Activated CD4-positive, alpha-beta T cell treated with anti-CD3 and anti-CD28 coated beads, Interleukin-2, amount 10 ng/mL, durations not matched to agents 7 days and 5 days (primary cell): ENCODE measurements around the gene GABPA. TPM values are rescaled to one million over a fixed set of nuclear protein-coding genes. Genes with fewer than 3 reads are reported as not detected.

Source experiments
- CTCF ChIA-PET: fragments of 350-600 bp; sonication (Branson Sonifier 250); formaldehyde crosslinking; loops from one replicate; lab custom pipeline; 2021; ENCODE audit warnings: antibody characterized with exemption; lab: Charles Lee
- POLR2A ChIA-PET: fragments of 350-600 bp; sonication (Branson Sonifier 250); formaldehyde crosslinking; loops from one replicate; lab custom pipeline; 2021; ENCODE audit warnings: antibody characterized with exemption; lab: Charles Lee
- DNase-seq: peaks from one replicate; pipeline ENCODE4 v3.0.0-alpha.2; 2020
- H3K27ac Mint-ChIP-seq: one replicate; pipeline ENCODE4 v1.8.0; 2021; ENCODE audit warnings: mild to moderate bottlenecking, moderate library complexity, mixed read lengths
- H3K27me3 Mint-ChIP-seq: one replicate; pipeline ENCODE4 v1.8.0; 2021; ENCODE audit warnings: mixed read lengths
- H3K36me3 Mint-ChIP-seq: one replicate; pipeline ENCODE4 v1.8.0; 2021; ENCODE audit warnings: low read depth, mixed read lengths
- H3K4me1 Mint-ChIP-seq: one replicate; pipeline ENCODE4 v1.8.0; 2021; ENCODE audit warnings: mixed read lengths
- H3K4me3 Mint-ChIP-seq: one replicate; pipeline ENCODE4 v1.8.0; 2021; ENCODE audit warnings: mild to moderate bottlenecking, moderate library complexity, mixed read lengths
- H3K9me3 Mint-ChIP-seq: one replicate; pipeline ENCODE4 v1.8.0; 2021; ENCODE audit warnings: mixed read lengths
- total RNA-seq, 2 experiments: library from RNA; stranded (reverse); gene quantifications; one replicate each; pipeline ENCODE4 v1.2.3, GENCODE V29; 2021

Gene GABPA
- total RNA-seq, 2 experiments from 2014 or later = 26.9 TPM

DNA sequence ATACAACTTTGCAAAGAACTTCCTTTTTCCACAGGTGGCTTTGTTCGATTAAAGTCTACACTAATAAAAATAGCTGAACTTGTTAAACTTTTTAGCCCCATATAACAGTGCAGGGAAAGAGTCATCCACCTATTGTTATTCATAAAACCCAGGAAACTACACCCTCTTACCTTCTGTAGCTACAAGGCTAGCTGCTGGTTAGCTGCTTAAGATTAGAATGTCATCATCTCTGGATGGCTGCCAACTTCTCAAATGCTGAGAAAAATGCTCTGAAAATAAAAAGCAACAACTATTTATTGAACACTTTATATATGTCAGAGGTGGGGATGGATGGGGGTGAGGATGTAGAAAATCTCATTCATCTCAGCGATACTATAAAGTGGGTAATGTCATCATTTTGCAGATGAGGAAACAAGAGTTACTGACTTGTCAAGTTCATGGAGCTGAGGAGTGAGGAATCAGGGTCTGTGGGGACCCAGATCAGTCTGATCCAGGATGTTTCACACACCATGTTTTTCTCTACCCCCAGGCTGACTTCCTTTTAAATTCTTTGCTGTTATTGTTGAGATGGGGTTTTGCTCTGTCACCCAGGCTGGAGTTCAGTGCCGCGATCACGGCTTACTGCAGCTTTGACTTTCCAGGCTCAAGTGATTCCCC, 17.2 kb upstream of the GABPA start:
- POLR2A ChIA-PET = no interaction called here
- no peaks in the 10 kb centered on the region for H3K4me1 Mint-ChIP-seq
- no peak overlapping the region for H3K4me3 Mint-ChIP-seq
- H3K27me3 Mint-ChIP-seq = no peaks in the 10 kb centered on the region
- peaks cover 20% of the 10 kb centered on the region for H3K36me3 Mint-ChIP-seq
- no peak overlapping the region for H3K27ac Mint-ChIP-seq
- no peak for DNase-seq
- CTCF ChIA-PET = interaction anchor here (0.6 to 1.5 kb wide), 4 partner anchors 10 to 746 kb away, joined by 3 to 4 read pairs (median 4); no protein-coding TSS in a partner anchor
- H3K9me3 Mint-ChIP-seq = no peaks in the 10 kb centered on the region

DNA sequence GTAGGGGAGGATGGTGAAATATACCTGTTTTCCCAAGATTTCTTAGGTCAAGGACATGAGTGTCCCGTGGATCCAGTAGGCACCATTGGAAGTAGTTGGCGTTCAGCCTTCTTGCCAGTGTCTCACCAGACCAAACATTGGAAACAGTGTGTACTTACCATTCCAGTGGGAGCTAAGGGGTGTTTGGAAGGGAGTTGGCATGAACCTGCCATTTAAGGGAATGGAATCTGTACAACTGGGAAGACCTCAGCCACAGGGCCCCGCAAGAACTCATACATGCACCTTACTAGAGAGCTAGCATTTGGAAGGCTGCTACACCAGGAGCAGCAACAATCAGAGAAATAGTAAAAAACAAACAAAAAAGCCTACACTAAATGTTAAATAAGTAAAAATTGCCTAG, 12.8 kb upstream of the GABPA start:
- ChIA-PET POLR2A (no interaction called here), CTCF (interaction anchor here (0.9 to 1.2 kb wide), 3 partner anchors 10 to 12 kb away, joined by 3 to 6 read pairs (median 3); partner anchors contain the start of genes ATP5PF and GABPA)
- no peaks in the 10 kb centered on the region for H3K4me1 Mint-ChIP-seq
- no peak for DNase-seq
- H3K27ac Mint-ChIP-seq = no peak overlapping the region
- no peaks in the 10 kb centered on the region for H3K27me3 Mint-ChIP-seq
- H3K4me3 Mint-ChIP-seq = no peak overlapping the region
- no peaks in the 10 kb centered on the region for H3K9me3 Mint-ChIP-seq
- peaks cover 41% of the 10 kb centered on the region for H3K36me3 Mint-ChIP-seq

DNA sequence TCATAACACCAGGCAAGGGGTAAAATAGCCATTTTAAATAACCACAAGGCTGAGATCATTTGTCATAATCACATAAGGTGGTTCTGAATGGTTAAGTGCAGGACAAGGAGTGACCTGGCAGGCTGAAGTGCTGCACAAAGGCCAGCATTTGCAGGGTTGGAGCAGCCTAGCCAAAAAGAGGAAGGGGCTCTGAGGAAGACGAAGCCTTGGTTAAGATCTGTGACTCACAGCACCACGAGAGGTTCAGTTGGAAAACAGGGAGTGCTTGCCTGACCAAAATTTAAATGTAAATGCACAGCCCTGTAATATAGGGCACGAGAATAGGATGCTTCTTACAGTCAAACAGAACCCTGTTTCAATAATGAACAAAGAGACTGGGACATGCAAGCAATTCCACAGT, 12.1 kb upstream of the GABPA start:
- CTCF ChIA-PET = interaction anchor here (1.2 kb wide), 1 partner anchor 11 kb away, joined by 3 read pairs; no protein-coding TSS in a partner anchor
- DNase-seq = no peak
- Mint-ChIP-seq H3K27ac (no peak overlapping the region), H3K36me3 (peaks cover 44% of the 10 kb centered on the region), H3K9me3 (no peaks in the 10 kb centered on the region), H3K4me3 (no peak overlapping the region), H3K27me3 (no peaks in the 10 kb centered on the region), H3K4me1 (no peaks in the 10 kb centered on the region)
- POLR2A ChIA-PET = no interaction called here

DNA sequence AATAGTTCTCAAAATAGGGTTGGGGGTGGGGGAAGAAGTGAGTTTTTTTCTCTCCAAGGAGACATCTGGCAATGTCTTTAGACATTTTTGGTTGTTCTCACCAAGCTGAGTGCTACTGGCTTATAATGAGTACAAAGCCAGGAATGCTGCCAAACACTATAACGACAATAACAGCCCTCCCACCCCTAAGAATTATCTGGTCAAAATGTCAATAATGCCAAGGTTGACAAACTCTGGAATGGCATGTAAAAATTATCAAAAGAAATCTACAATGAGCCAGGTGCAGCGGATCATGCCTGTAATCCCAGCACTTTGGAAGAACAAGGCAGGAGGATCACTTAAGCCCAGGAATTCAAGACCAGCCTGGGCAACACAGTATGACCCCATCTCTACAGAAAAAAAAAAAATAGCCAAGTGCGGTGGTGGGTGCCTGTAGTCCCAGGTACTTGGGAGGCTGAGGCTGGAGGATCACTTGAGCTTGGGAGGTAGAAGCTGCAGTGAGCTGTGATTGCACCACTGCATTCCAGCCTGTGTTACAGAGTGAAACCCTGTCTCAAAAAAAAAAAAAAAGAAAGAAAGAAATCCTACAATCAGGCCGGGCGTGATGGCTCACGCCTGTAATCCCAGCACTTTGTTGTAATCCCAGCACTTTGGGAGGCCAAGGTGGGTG, 2.5 kb upstream of the GABPA start:
- no peaks in the 10 kb centered on the region for H3K9me3 Mint-ChIP-seq
- H3K36me3 Mint-ChIP-seq = peaks cover 25% of the 10 kb centered on the region
- no peak overlapping the region for H3K4me3 Mint-ChIP-seq
- ChIA-PET CTCF (interaction anchor here (0.5 to 0.7 kb wide), 2 partner anchors 8 to 10 kb away, joined by 3 read pairs; no protein-coding TSS in a partner anchor), POLR2A (no interaction called here)
- no peak overlapping the region for H3K27ac Mint-ChIP-seq
- H3K4me1 Mint-ChIP-seq = peaks cover 42% of the 10 kb centered on the region
- no peaks in the 10 kb centered on the region for H3K27me3 Mint-ChIP-seq
- DNase-seq = no peak

DNA sequence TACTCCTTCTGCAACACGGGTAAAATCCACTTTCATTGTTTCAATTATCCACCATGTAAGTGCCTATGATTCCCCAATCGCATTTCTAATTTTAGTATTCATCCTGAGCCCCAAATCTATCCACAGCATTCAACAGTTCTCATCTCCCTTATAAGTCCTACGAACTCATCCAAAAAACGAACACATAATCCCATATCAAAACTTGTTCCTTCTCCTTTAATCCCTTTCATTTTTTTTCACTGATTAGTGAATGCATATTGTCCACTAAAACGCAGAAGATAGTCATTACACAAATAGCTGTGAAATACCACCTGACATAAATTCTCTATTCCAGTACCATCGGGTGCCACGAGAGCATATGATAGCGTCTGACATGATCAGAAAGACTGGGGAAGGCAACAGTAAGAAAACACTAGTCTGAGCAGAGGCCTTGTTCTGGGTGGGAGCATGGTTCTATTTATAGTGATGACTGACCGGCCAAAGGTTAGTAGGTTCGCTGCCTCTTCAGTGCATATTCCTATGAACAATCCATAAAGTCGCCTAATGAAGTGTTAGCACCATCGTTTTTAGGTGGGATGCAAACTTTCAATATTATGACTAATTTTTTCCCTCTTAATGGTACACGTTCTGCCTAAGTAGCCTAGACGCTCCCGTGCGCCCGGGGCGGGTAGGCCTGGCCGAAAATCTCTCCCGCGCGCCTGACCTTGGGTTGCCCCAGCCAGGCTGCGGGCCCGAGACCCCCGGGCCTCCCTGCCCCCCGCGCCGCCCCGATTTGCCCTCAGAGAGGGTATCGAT, 716 bp upstream of the GABPA start:
- H3K27ac Mint-ChIP-seq = peak overlapping the region; percentile 100
- peaks cover 51% of the 10 kb centered on the region for H3K4me1 Mint-ChIP-seq
- POLR2A ChIA-PET = interaction anchor here (0.7 kb wide), 1 partner anchor 26 kb away, joined by 3 read pairs; no protein-coding TSS in a partner anchor
- H3K36me3 Mint-ChIP-seq = peaks cover 11% of the 10 kb centered on the region
- peak overlapping the region; percentile 99 for H3K4me3 Mint-ChIP-seq
- no peaks in the 10 kb centered on the region for H3K9me3 Mint-ChIP-seq
- CTCF ChIA-PET = interaction anchor here (0.6 to 1.7 kb wide), 7 partner anchors 13 to 140 kb away, joined by 3 to 6 read pairs (median 3); no protein-coding TSS in a partner anchor
- DNase-seq = peak; percentile 27
- no peaks in the 10 kb centered on the region for H3K27me3 Mint-ChIP-seq

DNA sequence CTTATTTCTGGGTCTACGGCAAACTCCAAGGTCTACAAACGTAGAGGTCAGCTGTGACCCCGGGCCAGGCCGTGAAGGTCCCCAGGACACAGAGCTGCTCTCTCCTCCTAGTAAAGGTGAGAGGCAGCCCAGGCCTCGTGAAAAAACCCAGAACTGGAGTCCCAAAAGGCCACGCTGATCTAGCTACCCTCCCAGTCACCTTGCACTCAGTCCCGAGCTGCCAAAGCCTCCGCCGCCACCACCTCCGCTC, 193 bp upstream of the GABPA start:
- Mint-ChIP-seq H3K4me1 (peaks cover 51% of the 10 kb centered on the region), H3K27me3 (no peaks in the 10 kb centered on the region), H3K4me3 (peak overlapping the region; percentile 99), H3K27ac (peak overlapping the region; percentile 100), H3K9me3 (no peaks in the 10 kb centered on the region), H3K36me3 (peaks cover 10% of the 10 kb centered on the region)
- ChIA-PET POLR2A (interaction anchor here (0.7 kb wide), 1 partner anchor 25 kb away, joined by 3 read pairs; no protein-coding TSS in a partner anchor), CTCF (interaction anchor here (0.6 to 1.7 kb wide), 8 partner anchors 13 to 139 kb away, joined by 3 to 6 read pairs (median 3); no protein-coding TSS in a partner anchor)
- no peak for DNase-seq

DNA sequence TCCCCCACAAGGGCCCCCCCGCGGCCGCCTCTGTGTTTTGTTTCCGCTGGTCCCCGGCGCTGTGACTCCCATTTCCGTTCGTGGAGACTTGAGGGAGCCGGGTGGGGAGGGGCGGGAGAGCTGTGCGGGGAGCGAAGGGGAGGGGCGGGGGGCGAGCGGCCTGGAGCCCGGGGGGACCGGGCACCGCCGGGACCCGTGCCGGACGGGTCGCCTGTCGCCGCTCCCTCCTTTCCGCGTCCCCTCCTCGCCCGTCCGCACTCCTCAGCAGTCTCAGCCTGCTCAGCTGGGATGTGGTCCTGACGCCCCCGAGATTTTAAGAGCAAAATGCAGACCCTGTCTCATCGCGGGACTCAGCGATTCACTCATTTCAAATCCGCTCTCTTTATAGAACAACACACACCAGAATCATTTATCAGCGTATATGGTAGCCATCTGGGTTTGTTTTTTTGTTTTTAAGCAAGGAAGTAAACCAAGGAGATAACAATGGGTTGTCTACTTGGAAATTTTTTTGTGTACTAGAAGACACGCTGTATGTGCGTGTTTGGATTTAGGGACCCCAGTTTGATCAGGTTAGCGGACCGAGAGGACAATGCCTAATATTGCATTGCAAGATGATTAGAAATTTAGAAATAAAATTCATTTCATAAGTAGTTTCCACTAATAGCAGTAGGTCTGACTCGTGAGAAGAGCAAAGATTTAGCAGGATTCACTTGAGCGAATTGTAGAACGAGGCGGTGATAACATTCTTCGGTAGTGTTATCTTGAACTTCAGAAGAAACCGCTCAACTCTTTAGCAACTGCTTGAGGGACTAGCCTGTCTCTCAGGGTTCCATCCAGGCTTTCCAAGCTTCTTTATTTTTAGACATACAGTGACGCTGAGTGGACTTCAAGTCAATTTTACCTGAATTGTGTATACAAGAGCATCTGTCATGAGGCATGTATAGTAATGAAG, 1.1 kb downstream of the GABPA start:
- ChIA-PET POLR2A (no interaction called here), CTCF (interaction anchor here (0.9 to 1.5 kb wide), 4 partner anchors 13 to 128 kb away, joined by 3 to 5 read pairs (median 3); no protein-coding TSS in a partner anchor)
- peaks cover 6% of the 10 kb centered on the region for H3K36me3 Mint-ChIP-seq
- peak; percentile 76 for DNase-seq
- peak overlapping the region; percentile 100 for H3K27ac Mint-ChIP-seq
- H3K9me3 Mint-ChIP-seq = no peaks in the 10 kb centered on the region
- H3K4me3 Mint-ChIP-seq = peak overlapping the region; percentile 99
- H3K4me1 Mint-ChIP-seq = peaks cover 48% of the 10 kb centered on the region
- no peaks in the 10 kb centered on the region for H3K27me3 Mint-ChIP-seq

DNA sequence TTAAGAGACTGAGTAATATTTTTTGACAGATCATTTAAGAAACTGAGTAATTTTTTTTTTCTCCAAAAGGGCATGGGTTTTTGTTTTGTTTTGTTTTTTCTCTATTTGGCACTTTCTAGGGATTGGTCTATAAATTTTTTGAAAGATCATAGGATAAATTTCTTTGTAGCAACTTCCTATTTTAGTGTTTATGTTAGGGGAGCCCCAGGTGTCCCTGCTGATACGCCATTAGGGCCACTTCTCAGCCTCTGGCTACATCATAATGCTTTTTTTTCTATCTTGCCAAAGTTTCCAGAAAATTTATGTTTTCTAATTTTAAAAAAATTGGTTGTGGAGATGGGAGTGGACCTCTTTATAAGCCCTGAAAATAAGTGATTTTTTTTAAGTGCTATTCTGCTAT, 2.6 kb downstream of the GABPA start:
- ChIA-PET POLR2A (no interaction called here), CTCF (interaction anchor here (1.5 kb wide), 1 partner anchor 11 kb away, joined by 5 read pairs; no protein-coding TSS in a partner anchor)
- DNase-seq = no peak
- Mint-ChIP-seq H3K27me3 (no peaks in the 10 kb centered on the region), H3K27ac (no peak overlapping the region), H3K36me3 (peaks cover 6% of the 10 kb centered on the region), H3K4me3 (no peak overlapping the region), H3K4me1 (peaks cover 44% of the 10 kb centered on the region), H3K9me3 (no peaks in the 10 kb centered on the region)

DNA sequence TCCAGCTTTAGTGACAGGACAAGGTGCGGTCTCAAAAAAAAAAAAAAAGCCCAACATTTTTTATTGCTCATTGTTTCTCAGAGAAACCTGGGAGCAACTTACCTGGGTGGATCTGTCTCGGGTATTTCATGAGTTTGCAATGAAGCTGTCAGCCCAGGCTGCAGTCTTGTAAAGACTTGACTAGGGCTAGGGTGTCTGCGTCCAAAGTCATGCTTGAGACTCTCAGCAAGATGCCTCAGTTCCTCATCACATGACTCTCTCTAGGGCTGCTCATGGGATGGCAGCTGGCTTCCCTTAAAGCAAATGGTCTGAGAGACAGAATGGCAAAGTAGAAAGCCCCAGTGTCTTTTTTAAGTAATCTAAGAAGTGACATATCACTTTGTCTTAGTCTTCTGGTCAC, 8.1 kb downstream of the GABPA start:
- POLR2A ChIA-PET = no interaction called here

DNA sequence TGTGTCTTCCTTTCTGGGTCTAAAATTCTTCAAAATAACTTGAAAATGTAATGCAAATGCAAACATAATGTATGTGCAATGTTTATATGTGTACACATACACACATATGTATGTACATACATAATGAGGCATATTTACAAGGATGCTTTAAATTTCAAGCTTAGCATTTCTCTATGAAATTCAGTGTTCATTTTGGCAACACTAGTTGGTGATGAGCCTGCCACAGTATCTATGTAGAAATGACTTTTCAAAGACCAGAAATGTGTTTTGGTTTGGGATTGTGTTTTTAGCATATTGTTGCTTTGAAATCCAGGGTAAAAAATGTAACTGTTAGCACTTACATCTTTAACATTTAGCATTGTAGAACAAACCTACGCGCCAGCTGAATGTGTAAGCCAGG, 10.1 kb downstream of the GABPA start:
- peaks cover 9% of the 10 kb centered on the region for H3K4me1 Mint-ChIP-seq
- no peak overlapping the region for H3K27ac Mint-ChIP-seq
- H3K9me3 Mint-ChIP-seq = no peaks in the 10 kb centered on the region
- no peak for DNase-seq
- ChIA-PET POLR2A (no interaction called here), CTCF (interaction anchor here (0.9 to 2.0 kb wide), 2 partner anchors 10 to 118 kb away, joined by 3 to 5 read pairs; no protein-coding TSS in a partner anchor)
- H3K27me3 Mint-ChIP-seq = no peaks in the 10 kb centered on the region
- H3K36me3 Mint-ChIP-seq = peaks cover 18% of the 10 kb centered on the region
- no peak overlapping the region for H3K4me3 Mint-ChIP-seq

More for the DNA sequence above, 8.1 kb downstream of the GABPA start:
- H3K27me3 Mint-ChIP-seq = no peaks in the 10 kb centered on the region
- DNase-seq = no peak
- CTCF ChIA-PET = interaction anchor here (0.6 to 1.0 kb wide), 3 partner anchors 24 to 79 kb away, joined by 3 to 4 read pairs (median 4); no protein-coding TSS in a partner anchor
- no peaks in the 10 kb centered on the region for H3K9me3 Mint-ChIP-seq
- H3K4me1 Mint-ChIP-seq = peaks cover 11% of the 10 kb centered on the region
- no peak overlapping the region for H3K27ac Mint-ChIP-seq
- no peak overlapping the region for H3K4me3 Mint-ChIP-seq
- H3K36me3 Mint-ChIP-seq = peaks cover 8% of the 10 kb centered on the region

DNA sequence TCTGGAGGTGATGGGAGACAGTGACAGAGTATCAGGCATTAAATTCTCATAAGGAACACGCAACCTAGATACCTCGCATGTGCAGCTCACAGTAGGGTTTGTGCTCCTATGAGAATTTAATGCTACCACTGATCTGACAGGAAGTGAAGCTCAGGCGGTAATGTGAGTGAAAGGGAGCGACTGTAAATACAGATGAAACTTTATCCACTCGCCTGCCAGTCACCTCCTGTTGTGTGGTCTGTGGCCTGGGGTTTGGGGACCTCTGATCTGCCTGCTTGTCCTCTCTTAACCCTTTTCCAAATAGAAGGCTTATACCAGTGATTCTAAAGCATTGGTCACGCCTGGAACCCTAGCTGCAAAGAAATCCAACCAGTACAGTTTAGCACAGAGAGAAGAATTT, 15.3 kb downstream of the GABPA start:
- Mint-ChIP-seq H3K4me3 (no peak overlapping the region), H3K9me3 (no peaks in the 10 kb centered on the region), H3K36me3 (peaks cover 38% of the 10 kb centered on the region), H3K27ac (peak overlapping the region; percentile 89), H3K27me3 (no peaks in the 10 kb centered on the region), H3K4me1 (peaks cover 13% of the 10 kb centered on the region)
- ChIA-PET POLR2A (no interaction called here), CTCF (interaction anchor here (1.8 kb wide), 1 partner anchor 51 kb away, joined by 7 read pairs; no protein-coding TSS in a partner anchor)
- DNase-seq = peak; percentile 42
